Bronchial epithelial cell (primary cell): Measurements from ENCODE around the gene GALNT18. TPM values are rescaled to one million over a fixed set of nuclear protein-coding genes. Genes with fewer than 3 reads are reported as not detected.

Experiments
- DNase-seq: peaks from one replicate; pipeline ENCODE4 v3.0.0-alpha.2; 2010; ENCODE audit warnings: low read depth
- FAIRE-seq: peaks from 2 replicates; lab custom pipeline; 2011; peaks lifted over from hg19 to GRCh38; lab: Jason Lieb, UNC
- H3K27me3 ChIP-seq: 2 replicates; pipeline ENCODE4 v1.5.1; 2011; ENCODE audit warnings: low read length; ENCODE audit not compliant: control insufficient read depth, insufficient read depth
- H3K36me3 ChIP-seq: 2 replicates; pipeline ENCODE4 v1.5.1; 2011; ENCODE audit warnings: low read length; ENCODE audit not compliant: control insufficient read depth, insufficient read depth
- H3K4me3 ChIP-seq: 2 replicates; pipeline ENCODE4 v1.5.1; 2011; ENCODE audit warnings: mild to moderate bottlenecking, low read depth, low read length, control low read depth
- total RNA-seq: library from RNA; depleted of rRNA; stranded (reverse); fragments of >200 nt; gene quantifications from 2 replicates; pipeline ENCODE4 v1.2.1, GENCODE V29; 2014
- TF ChIP-seq, protein P1 (sequence below): IDR thresholded peaks from 2 replicates; pipeline ENCODE4 v1.5.1; 2011; ENCODE audit warnings: mild to moderate bottlenecking, moderate library complexity, low read length, control low read depth, inconsistent platforms; ENCODE audit not compliant: insufficient read depth, severe bottlenecking

The GALNT18 gene
- total RNA-seq, 1 donor from 2014 or later = 26.1 TPM

DNA sequence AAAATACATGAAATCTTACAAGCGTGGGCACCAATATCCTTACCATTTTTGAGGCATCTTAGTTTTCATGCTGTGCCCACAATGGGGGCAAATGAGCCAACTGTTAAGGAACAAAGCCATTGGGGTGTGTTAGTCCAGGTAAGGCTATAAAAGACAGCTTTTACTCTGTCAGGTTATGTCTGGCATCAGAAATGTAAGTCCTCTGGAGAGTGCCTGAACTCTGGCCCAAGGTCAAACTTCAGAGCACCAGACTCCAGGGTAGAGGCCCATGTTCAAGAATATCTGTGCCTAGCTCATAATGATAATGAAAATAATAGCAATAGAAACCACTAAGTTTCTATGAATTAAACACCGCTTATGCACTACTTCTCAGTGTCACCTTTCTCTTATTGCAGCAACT, 374.2 kb downstream of the GALNT18 start:
- TF ChIP-seq, protein P1, sequence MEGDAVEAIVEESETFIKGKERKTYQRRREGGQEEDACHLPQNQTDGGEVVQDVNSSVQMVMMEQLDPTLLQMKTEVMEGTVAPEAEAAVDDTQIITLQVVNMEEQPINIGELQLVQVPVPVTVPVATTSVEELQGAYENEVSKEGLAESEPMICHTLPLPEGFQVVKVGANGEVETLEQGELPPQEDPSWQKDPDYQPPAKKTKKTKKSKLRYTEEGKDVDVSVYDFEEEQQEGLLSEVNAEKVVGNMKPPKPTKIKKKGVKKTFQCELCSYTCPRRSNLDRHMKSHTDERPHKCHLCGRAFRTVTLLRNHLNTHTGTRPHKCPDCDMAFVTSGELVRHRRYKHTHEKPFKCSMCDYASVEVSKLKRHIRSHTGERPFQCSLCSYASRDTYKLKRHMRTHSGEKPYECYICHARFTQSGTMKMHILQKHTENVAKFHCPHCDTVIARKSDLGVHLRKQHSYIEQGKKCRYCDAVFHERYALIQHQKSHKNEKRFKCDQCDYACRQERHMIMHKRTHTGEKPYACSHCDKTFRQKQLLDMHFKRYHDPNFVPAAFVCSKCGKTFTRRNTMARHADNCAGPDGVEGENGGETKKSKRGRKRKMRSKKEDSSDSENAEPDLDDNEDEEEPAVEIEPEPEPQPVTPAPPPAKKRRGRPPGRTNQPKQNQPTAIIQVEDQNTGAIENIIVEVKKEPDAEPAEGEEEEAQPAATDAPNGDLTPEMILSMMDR = no peak
- DNase-seq = no peak
- H3K4me3 ChIP-seq = no peak overlapping the region

DNA sequence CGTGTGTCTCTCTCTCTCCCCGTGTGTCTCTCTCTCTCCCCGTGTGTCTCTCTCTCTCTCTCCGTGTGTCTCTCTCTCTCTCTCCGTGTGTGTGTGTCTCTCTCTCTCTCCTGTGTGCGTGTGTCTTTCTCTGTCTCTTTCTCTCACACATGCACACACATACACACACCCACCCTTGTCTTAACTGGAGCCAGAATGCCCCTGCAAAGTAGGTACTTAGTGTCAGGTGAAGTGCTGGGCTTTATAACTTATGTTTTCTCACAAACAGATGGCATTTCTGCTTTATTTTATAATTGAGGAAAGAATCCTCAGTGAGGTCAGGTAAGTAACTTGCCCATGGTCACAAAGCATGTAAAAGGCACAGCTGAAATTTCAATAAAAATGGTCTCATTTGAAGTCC, 374.7 kb downstream of the GALNT18 start:
- Histone ChIP-seq H3K27me3 (peaks cover 2% of the 10 kb centered on the region), H3K4me3 (no peak overlapping the region), H3K36me3 (no peaks in the 10 kb centered on the region)
- FAIRE-seq = no peak
- TF ChIP-seq, protein P1 = no peak
- no peak for DNase-seq

More for the DNA sequence above, 374.2 kb downstream of the GALNT18 start:
- Histone ChIP-seq H3K27me3 (peaks cover 2% of the 10 kb centered on the region), H3K36me3 (no peaks in the 10 kb centered on the region)
- no peak for FAIRE-seq

DNA sequence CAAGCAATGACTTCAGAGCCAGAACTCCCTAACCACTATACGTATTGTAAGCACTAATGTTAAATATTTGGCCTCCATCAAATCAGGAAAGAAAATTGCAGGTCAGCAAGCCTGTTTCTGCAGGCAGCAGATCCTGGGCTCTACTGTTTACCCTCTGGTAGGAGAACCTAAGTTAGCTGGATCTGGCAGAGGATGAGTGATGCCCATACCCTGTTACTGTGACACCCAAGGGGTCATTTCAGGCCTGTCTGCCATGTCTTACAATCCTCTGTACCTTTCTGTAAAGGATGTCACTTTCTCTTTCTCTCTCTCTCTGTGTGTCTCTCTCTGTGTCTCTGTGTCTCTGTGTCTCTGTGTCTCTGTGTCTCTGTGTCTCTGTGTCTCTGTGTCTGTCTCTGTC, 375.6 kb downstream of the GALNT18 start:
- no peaks in the 10 kb centered on the region for H3K36me3 ChIP-seq
- no peak overlapping the region for H3K4me3 ChIP-seq
- TF ChIP-seq, protein P1 = no peak
- no peak for FAIRE-seq
- no peak for DNase-seq
- peaks cover 2% of the 10 kb centered on the region for H3K27me3 ChIP-seq

DNA sequence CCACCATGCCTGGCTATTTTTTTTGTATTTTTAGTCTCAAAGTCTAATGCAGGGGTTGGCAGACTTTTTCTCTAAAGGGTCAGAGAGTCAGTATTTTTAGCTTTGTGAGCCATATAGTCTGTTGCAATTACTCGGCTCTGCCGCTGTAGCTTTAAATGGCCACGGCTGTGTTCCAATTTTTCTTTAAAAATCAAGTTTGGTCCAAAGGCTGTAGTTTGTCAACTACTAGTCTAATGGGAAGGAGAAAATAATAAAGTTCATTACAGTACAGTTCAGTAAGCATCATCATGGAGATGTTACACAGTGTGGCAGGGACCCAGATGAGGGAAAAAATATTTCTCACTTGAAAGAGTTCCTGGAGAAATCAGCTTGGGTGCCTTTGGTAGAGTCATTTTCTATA, 376.4 kb downstream of the GALNT18 start:
- H3K4me3 ChIP-seq = no peak overlapping the region
- H3K36me3 ChIP-seq = no peaks in the 10 kb centered on the region
- TF ChIP-seq, protein P1 = no peak
- H3K27me3 ChIP-seq = no peaks in the 10 kb centered on the region
- FAIRE-seq (no peak), DNase-seq (no peak)

DNA sequence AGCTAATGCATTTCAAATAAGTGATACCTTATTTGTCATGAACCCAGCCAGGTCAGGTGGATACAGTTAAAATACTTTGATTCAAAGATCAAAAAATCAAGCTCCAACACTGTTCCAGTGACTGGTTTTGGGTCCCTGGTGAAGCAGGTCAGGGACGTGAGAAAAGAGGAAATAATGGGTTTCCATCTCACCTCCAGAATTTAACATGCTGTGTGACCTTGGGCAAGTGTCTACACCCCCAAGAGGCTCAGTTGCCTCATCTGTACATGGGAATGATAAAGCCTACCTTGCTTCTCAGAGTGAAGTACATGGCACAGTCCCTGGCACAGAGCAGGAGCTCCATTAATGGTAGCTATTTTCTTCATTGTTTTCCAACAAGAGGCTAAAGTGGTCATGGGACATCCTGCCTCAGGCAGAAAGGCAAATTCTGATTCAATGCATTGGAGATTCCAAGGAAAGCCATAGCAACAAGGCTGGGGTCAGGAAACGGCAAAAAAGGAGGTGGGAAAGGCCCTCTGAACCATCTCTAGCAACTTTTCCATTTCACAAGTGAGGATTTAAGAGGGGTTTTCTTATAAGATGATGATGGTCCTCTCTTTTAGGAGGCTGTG, 377.2 kb downstream of the GALNT18 start:
- TF ChIP-seq, protein P1 = no peak
- DNase-seq (no peak), FAIRE-seq (no peak)
- H3K27me3 ChIP-seq = no peaks in the 10 kb centered on the region
- H3K36me3 ChIP-seq = no peaks in the 10 kb centered on the region
- no peak overlapping the region for H3K4me3 ChIP-seq
